SU-DHL-6 (cell line): ENCODE data around the gene MRAP2.
"Not testable (repeated sequence)": the region's sequence is repeated elsewhere in the genome, so short reads cannot be mapped to it uniquely, and the experiment has no call there.

Experiments
- H2AFZ ChIP-seq: fragments of 200-600 bp; sonication (generic); 2 replicates; pipeline ENCODE4 v1.6.1; 2014; ENCODE audit warnings: low read depth, mild to moderate bottlenecking, moderate library complexity, mixed read lengths, antibody characterized with exemption, low read length; ENCODE audit not compliant: severe bottlenecking
- H3F3A ChIP-seq: fragments of 200-600 bp; shearing (Covaris generic); 2 replicates; pipeline ENCODE4 v1.6.0; 2016; ENCODE audit warnings: antibody characterized with exemption, mild to moderate bottlenecking; ENCODE audit not compliant: insufficient read depth
- H3K27ac ChIP-seq: fragments of 200-600 bp; sonication (generic); 2 replicates; pipeline ENCODE4 v1.5.1; 2016; ENCODE audit warnings: low read depth, mild to moderate bottlenecking, low read length, moderate library complexity, mixed read lengths
- H3K27me3 ChIP-seq: fragments of 200-600 bp; sonication (generic), shearing (Covaris generic); 2 replicates; pipeline ENCODE4 v1.6.0; 2014; ENCODE audit warnings: mild to moderate bottlenecking, low read length
- H3K36me3 ChIP-seq: fragments of 200-600 bp; sonication (generic); 2 replicates; pipeline ENCODE4 v1.6.1; 2014; ENCODE audit warnings: mild to moderate bottlenecking, low read length, mixed read lengths
- H3K4me2 ChIP-seq: fragments of 300-600, 200-600 bp; shearing (Covaris generic), sonication (generic); 2 replicates; pipeline ENCODE4 v1.6.0; 2014; ENCODE audit warnings: low read length, low read depth, mild to moderate bottlenecking; ENCODE audit not compliant: poor library complexity, severe bottlenecking
- H3K4me3 ChIP-seq: fragments of 200-600 bp; sonication (generic); 2 replicates; pipeline ENCODE4 v1.5.1; 2014; ENCODE audit warnings: antibody characterized with exemption, low read length, mild to moderate bottlenecking, mixed read lengths; ENCODE audit not compliant: insufficient read depth, poor library complexity, severe bottlenecking
- H3K79me2 ChIP-seq: fragments of 200-600 bp; sonication (generic); 2 replicates; pipeline ENCODE4 v1.6.1; 2014; ENCODE audit warnings: mild to moderate bottlenecking, low read length, moderate library complexity; ENCODE audit not compliant: insufficient read depth
- H3K9ac ChIP-seq: fragments of 200-600 bp; sonication (generic); 2 replicates; pipeline ENCODE4 v1.7.0; 2014; ENCODE audit warnings: mild to moderate bottlenecking, low read length
- H3K9me2 ChIP-seq: fragments of 200-600 bp; sonication (generic); replicated peaks from 2 replicates; pipeline ENCODE4 v1.6.1; 2014; ENCODE audit warnings: low read length; ENCODE audit not compliant: insufficient read depth
- H3K9me3 ChIP-seq: fragments of 200-600 bp; sonication (generic); 2 replicates; pipeline ENCODE4 v1.6.1; 2014; ENCODE audit warnings: low read length, mixed read lengths; ENCODE audit not compliant: insufficient read depth
- H4K20me1 ChIP-seq: fragments of 200-600 bp; sonication (generic); 2 replicates; pipeline ENCODE4 v1.6.1; 2014; ENCODE audit warnings: low read depth, mild to moderate bottlenecking, antibody characterized with exemption, low read length, moderate library complexity, mixed read lengths
- EZH2phosphoT487 ChIP-seq: fragments of 200-600 bp; sonication (generic), shearing (Covaris generic); conservative IDR thresholded peaks from 2 replicates; pipeline ENCODE4 v1.6.1; 2018; ENCODE audit warnings: mild to moderate bottlenecking, antibody characterized with exemption, low read length, moderate library complexity, mixed read lengths
- TF ChIP-seq, protein P1 (sequence below): fragments of 200-600 bp; sonication (generic); IDR thresholded peaks from one replicate; pipeline ENCODE4 v1.5.1; 2017; ENCODE audit warnings: antibody characterized with exemption, mild to moderate bottlenecking, low read length, moderate library complexity; ENCODE audit not compliant: insufficient read depth, poor library complexity, severe bottlenecking

MRAP2 gene

DNA sequence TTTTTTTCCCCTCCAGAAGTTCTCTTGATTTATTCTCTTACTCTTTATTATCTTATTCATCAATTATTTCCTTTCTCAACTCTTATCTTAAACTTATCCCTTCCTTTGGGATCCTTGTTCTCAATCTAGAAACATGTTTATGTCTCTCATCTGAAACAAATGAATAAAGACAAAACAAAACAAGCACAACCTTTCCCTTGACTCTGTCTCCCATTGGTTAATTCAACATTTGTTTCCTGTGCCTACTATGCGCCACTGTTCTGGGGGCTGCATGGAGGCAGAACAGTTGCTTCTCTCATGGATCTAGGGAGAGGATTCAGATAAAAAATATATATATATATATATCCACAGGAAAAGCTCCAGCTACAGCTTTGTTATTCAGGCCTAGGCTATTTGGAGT is 5.2 kb upstream of the MRAP2 start:
- Histone ChIP-seq H4K20me1 (no peaks in the 10 kb centered on the region), H3F3A (no peaks in the 10 kb centered on the region), H3K79me2 (no peaks in the 10 kb centered on the region), H3K9me2 (no peaks in the 10 kb centered on the region), H2AFZ (no peak overlapping the region), H3K36me3 (no peaks in the 10 kb centered on the region), H3K4me2 (no peak overlapping the region), H3K27ac (no peak overlapping the region), H3K9me3 (no peaks in the 10 kb centered on the region), H3K27me3 (no peaks in the 10 kb centered on the region), H3K9ac (no peak overlapping the region), H3K4me3 (no peak overlapping the region)
- TF ChIP-seq EZH2phosphoT487, result no peak
- TF ChIP-seq, protein P1, sequence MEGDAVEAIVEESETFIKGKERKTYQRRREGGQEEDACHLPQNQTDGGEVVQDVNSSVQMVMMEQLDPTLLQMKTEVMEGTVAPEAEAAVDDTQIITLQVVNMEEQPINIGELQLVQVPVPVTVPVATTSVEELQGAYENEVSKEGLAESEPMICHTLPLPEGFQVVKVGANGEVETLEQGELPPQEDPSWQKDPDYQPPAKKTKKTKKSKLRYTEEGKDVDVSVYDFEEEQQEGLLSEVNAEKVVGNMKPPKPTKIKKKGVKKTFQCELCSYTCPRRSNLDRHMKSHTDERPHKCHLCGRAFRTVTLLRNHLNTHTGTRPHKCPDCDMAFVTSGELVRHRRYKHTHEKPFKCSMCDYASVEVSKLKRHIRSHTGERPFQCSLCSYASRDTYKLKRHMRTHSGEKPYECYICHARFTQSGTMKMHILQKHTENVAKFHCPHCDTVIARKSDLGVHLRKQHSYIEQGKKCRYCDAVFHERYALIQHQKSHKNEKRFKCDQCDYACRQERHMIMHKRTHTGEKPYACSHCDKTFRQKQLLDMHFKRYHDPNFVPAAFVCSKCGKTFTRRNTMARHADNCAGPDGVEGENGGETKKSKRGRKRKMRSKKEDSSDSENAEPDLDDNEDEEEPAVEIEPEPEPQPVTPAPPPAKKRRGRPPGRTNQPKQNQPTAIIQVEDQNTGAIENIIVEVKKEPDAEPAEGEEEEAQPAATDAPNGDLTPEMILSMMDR, result no peak

DNA sequence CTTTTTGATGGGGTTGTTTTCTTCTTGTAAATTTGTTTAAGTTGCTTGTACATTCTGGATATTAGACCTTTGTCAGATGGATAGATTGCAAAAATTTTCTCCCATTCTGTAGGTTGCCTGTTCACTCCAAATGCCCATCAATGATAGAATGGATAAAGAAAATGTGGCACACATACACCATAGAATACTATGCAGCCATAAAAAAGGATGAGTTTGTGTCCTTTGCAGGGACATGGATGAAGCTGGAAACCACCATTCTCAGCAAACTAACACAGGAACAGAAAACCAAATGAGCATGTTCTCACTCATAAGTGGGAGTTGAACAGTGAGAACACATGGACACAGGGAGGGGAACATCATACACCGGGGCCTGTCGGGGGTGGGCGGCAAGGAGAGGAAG is 1.6 kb upstream of the MRAP2 start:
- not testable (repeated sequence) for H3K9me2 ChIP-seq, H3K4me3 ChIP-seq, H3K36me3 ChIP-seq, H3F3A ChIP-seq, H4K20me1 ChIP-seq, H3K9me3 ChIP-seq, H3K27ac ChIP-seq, H3K79me2 ChIP-seq, H3K9ac ChIP-seq, H2AFZ ChIP-seq, H3K4me2 ChIP-seq, H3K27me3 ChIP-seq

DNA sequence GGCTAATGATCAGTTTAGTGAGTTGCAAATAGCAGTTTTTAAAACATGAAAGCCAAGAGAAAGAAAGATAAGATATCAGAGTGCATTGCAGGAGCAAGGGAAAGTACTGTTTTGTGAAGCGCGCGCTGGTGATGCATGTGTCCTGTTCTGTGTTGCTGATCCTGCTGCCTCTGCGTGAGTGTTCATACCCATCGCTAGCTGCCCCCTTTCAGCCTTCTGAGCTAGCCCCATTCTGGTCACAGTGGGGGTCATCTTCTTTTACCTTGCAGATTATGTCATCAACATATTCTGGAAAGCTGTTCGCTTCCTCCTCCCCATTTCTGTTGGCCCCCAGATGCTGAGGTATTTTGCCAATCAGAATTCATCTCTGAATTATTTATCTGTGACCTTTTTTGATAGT is 1.9 kb downstream of the MRAP2 start:
- no peaks in the 10 kb centered on the region for H3K9me2 ChIP-seq
- H3K9ac ChIP-seq, result no peak overlapping the region
- no peaks in the 10 kb centered on the region for H3K36me3 ChIP-seq
- no peaks in the 10 kb centered on the region for H4K20me1 ChIP-seq
- TF ChIP-seq EZH2phosphoT487, result no peak
- TF ChIP-seq, protein P1, result no peak
- H3K79me2 ChIP-seq, result no peaks in the 10 kb centered on the region
- H3K27me3 ChIP-seq, result no peaks in the 10 kb centered on the region
- no peak overlapping the region for H3K27ac ChIP-seq
- H3F3A ChIP-seq, result no peaks in the 10 kb centered on the region
- no peak overlapping the region for H3K4me2 ChIP-seq
- H2AFZ ChIP-seq, result no peak overlapping the region
- no peaks in the 10 kb centered on the region for H3K9me3 ChIP-seq
- no peak overlapping the region for H3K4me3 ChIP-seq

DNA sequence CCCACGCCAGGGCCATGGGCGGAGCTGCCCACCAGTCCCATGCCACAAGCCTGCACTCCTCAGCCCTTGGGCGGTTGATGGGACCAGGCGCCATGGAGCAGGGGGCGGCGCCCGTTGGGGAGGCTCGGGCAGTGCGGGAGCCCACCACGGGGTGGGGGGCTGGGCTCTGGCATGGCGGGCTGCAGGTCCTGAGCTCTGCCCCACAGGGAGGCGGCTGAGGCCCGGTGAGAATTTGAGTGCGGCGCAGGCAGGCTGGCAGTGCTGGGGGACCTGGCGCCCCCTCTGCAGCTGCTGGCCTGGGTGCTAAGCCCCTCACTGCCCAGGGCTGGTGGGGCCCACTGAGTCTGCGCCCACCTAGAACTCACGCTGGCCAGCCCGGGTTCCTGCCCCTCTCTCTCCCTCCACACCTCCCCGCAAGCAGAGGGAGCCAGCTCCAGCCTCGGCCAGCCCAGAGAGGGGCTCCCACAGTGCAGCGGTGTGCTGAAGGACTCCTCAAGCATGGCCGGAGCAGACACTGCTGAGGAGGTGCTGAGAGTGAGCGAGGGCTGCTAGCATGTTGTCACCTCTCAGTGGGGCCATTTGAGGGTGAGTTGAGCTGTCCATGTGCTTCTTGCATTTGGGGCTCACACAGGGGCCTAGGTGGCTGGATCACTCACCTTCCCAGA is 4.0 kb downstream of the MRAP2 start:
- H3K79me2 ChIP-seq, result no peaks in the 10 kb centered on the region
- no peaks in the 10 kb centered on the region for H3F3A ChIP-seq

More for the DNA sequence above, 4.0 kb downstream of the MRAP2 start:
- Histone ChIP-seq H3K9me2 (no peaks in the 10 kb centered on the region), H3K4me3 (no peak overlapping the region), H3K27ac (no peak overlapping the region), H3K9ac (no peak overlapping the region), H2AFZ (no peak overlapping the region), H3K9me3 (no peaks in the 10 kb centered on the region), H3K36me3 (no peaks in the 10 kb centered on the region), H3K4me2 (no peak overlapping the region), H4K20me1 (no peaks in the 10 kb centered on the region), H3K27me3 (no peaks in the 10 kb centered on the region)
- TF ChIP-seq, protein P1, result no peak
- no peak for TF ChIP-seq EZH2phosphoT487
